HepG2 (cell line): Measurements from ENCODE around the gene BRD2. TPM values are rescaled to one million over a fixed set of nuclear protein-coding genes. Genes with fewer than 3 reads are reported as not detected.

Experiments
- BCLAF1 ChIP-seq: fragments of 450-650 bp; IDR thresholded peaks from 2 replicates; pipeline ENCODE4 v1.6.1; 2017; ENCODE audit warnings: mild to moderate bottlenecking
- ZNF142 ChIP-seq: sonication (generic); formaldehyde crosslinking; IDR thresholded peaks from 2 replicates; pipeline ENCODE4 v1.4.0; 2020; ENCODE audit warnings: missing genetic modification reagents
- polyA plus RNA-seq, 8 experiments: library from polyadenylated mRNA; depleted of rRNA in 3 of 8; stranded (reverse) in 7 of 8; unstranded in 1 of 8; fragments of >200 nt; fragmentation: Illumina TruSeq in 4 of 8; extraction: Trizol in 4 of 8; gene quantifications; 2 replicates each; pipeline versions ENCODE4 v1.2.1 to v1.2.3, GENCODE V29; 2011 to 2016; ENCODE audit warnings: low read depth in 4 of 8, missing spikeins in 1 of 8, mixed read lengths in 1 of 8; ENCODE audit not compliant: insufficient read depth in 1 of 8
- total RNA-seq, 5 experiments: library from RNA; depleted of rRNA; stranded (reverse); fragments of >200 nt; fragmentation: Illumina TruSeq; extraction: Trizol; gene quantifications; 2 replicates each; pipeline ENCODE4 v1.2.3, GENCODE V29; 2016; ENCODE audit warnings: low read depth in 1 of 5
- TF ChIP-seq, protein P1 (sequence below): sonication (generic); formaldehyde crosslinking; IDR thresholded peaks from 2 replicates; pipeline ENCODE4 v1.5.1; 2020; ENCODE audit warnings: mild to moderate bottlenecking, missing genetic modification reagents, borderline replicate concordance
- TF ChIP-seq, protein P2 (sequence below): sonication (generic); formaldehyde crosslinking; IDR thresholded peaks from 2 replicates; pipeline ENCODE4 v1.8.1; 2022; ENCODE audit warnings: low read depth, mild to moderate bottlenecking, missing genetic modification reagents

BRD2 gene
- total and polyA plus RNA-seq, 2 of the 13 experiments (the other 11 are each of a cell fraction or from before 2014, with no cell fraction given) = 143 to 202 TPM

GRCh38 chr6:32931211-32931610, 37.2 kb upstream of the BRD2 start (continued):
- no peak for TF ChIP-seq ZNF142 (CRISPR knock-in tag)
- TF ChIP-seq, protein P1, sequence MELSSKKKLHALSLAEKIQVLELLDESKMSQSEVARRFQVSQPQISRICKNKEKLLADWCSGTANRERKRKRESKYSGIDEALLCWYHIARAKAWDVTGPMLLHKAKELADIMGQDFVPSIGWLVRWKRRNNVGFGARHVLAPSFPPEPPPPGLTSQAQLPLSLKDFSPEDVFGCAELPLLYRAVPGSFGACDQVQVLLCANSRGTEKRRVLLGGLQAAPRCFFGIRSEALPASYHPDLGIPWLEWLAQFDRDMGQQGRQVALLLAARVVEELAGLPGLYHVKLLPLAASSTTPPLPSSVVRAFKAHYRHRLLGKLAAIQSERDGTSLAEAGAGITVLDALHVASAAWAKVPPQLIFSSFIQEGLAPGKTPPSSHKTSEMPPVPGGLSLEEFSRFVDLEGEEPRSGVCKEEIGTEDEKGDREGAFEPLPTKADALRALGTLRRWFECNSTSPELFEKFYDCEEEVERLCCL (CRISPR knock-in tag) = no peak
- TF ChIP-seq, protein P2, sequence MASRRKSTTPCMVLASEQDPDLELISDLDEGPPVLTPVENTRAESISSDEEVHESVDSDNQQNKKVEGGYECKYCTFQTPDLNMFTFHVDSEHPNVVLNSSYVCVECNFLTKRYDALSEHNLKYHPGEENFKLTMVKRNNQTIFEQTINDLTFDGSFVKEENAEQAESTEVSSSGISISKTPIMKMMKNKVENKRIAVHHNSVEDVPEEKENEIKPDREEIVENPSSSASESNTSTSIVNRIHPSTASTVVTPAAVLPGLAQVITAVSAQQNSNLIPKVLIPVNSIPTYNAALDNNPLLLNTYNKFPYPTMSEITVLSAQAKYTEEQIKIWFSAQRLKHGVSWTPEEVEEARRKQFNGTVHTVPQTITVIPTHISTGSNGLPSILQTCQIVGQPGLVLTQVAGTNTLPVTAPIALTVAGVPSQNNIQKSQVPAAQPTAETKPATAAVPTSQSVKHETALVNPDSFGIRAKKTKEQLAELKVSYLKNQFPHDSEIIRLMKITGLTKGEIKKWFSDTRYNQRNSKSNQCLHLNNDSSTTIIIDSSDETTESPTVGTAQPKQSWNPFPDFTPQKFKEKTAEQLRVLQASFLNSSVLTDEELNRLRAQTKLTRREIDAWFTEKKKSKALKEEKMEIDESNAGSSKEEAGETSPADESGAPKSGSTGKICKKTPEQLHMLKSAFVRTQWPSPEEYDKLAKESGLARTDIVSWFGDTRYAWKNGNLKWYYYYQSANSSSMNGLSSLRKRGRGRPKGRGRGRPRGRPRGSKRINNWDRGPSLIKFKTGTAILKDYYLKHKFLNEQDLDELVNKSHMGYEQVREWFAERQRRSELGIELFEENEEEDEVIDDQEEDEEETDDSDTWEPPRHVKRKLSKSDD (CRISPR knock-in tag) = no peak
- TF ChIP-seq BCLAF1 = no peak
